ENCODE data around the gene CLDN34. TPM values are rescaled to one million over a fixed set of nuclear protein-coding genes. Genes with fewer than 3 reads are reported as not detected.

The CLDN34 gene
- total RNA-seq, 4 donors from 2014 or later: not detected

DNA sequence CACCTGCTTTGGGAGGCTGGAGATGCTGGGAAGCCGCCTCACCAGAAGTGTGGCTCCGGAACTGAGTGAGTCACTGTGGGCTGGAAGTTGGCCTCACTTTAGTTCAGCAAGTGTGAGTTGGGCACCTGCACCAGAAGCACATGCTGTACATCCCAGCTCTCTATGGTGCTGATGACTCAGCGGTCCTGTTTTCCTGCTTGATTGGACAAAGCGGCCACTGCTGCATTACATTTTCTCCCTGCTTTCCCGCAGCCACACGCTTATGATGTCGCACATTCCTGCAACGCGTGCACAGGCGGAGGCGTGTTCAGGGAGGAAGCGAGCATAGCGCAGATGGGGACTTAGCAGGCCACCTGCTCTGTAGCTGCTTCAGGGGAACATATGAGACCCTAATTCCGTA is 26.7 kb upstream of the CLDN34 start:
- Histone ChIP-seq H3K27me3 (no peaks in the 10 kb centered on the region), H3K36me3 (no peaks in the 10 kb centered on the region), H3K9me3 (no peaks in the 10 kb centered on the region), H3K27ac (no peak overlapping the region), H3K4me1 (no peaks in the 10 kb centered on the region), H3K4me3 (no peak overlapping the region)
- DNase-seq: no peak
- TF ChIP-seq, protein P1, sequence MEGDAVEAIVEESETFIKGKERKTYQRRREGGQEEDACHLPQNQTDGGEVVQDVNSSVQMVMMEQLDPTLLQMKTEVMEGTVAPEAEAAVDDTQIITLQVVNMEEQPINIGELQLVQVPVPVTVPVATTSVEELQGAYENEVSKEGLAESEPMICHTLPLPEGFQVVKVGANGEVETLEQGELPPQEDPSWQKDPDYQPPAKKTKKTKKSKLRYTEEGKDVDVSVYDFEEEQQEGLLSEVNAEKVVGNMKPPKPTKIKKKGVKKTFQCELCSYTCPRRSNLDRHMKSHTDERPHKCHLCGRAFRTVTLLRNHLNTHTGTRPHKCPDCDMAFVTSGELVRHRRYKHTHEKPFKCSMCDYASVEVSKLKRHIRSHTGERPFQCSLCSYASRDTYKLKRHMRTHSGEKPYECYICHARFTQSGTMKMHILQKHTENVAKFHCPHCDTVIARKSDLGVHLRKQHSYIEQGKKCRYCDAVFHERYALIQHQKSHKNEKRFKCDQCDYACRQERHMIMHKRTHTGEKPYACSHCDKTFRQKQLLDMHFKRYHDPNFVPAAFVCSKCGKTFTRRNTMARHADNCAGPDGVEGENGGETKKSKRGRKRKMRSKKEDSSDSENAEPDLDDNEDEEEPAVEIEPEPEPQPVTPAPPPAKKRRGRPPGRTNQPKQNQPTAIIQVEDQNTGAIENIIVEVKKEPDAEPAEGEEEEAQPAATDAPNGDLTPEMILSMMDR (IDR thresholded peaks at IDR 0.05): no peak
- TF ChIP-seq POLR2A (IDR thresholded peaks at IDR 0.05): no peak

DNA sequence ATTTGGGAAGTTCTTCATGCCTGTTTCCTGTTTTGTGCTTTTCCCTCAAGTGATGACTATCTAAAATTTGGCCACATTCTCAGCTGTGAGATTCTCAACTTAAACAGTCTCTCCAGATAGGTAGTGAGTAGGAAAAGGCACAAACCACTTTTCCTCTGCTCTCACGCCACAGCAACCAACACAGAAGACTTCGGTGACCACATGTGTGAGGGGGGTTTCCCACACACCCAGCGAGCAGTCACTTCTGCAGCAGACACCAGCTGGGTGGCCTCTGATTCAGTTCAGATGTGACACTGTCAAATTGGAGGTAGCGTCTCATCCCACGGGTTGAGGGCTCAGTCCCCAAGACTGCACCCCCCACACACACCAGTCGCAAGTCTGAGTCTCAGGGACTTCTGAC is 25.1 kb upstream of the CLDN34 start:
- no peaks in the 10 kb centered on the region for H3K36me3 ChIP-seq
- no peaks in the 10 kb centered on the region for H3K4me1 ChIP-seq
- no peak for TF ChIP-seq POLR2A (IDR thresholded peaks at IDR 0.05)
- TF ChIP-seq, protein P1 (IDR thresholded peaks at IDR 0.05): no peak
- H3K4me3 ChIP-seq: no peak overlapping the region
- no peaks in the 10 kb centered on the region for H3K27me3 ChIP-seq
- peak in 1 of 3 donors; percentile 22 for DNase-seq
- no peaks in the 10 kb centered on the region for H3K9me3 ChIP-seq
- H3K27ac ChIP-seq: no peak overlapping the region

DNA sequence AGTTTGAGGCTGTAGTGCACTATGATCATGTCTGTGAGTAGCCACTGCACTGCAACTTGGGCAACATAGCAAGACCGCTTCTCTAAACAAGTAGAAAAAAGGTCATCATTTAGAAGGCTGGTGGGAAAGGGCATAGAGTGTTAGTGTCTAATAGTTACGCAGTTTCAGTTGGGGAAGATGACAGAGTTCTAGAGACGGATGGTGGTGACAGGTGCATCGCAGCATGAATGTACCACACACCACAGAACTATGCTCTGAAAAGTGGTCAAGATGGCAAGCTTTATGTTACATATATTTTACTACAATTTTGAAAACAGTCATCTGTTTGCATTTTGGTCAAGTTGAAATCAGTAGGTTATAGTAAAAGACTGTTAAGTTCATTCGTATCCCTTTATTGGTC is 23.7 kb upstream of the CLDN34 start:
- Histone ChIP-seq H3K4me3 (no peak overlapping the region), H3K36me3 (no peaks in the 10 kb centered on the region), H3K4me1 (no peaks in the 10 kb centered on the region), H3K27ac (no peak overlapping the region), H3K9me3 (no peaks in the 10 kb centered on the region), H3K27me3 (no peaks in the 10 kb centered on the region)
- no peak for TF ChIP-seq POLR2A (IDR thresholded peaks at IDR 0.05)
- TF ChIP-seq, protein P1 (IDR thresholded peaks at IDR 0.05): no peak
- DNase-seq: no peak

DNA sequence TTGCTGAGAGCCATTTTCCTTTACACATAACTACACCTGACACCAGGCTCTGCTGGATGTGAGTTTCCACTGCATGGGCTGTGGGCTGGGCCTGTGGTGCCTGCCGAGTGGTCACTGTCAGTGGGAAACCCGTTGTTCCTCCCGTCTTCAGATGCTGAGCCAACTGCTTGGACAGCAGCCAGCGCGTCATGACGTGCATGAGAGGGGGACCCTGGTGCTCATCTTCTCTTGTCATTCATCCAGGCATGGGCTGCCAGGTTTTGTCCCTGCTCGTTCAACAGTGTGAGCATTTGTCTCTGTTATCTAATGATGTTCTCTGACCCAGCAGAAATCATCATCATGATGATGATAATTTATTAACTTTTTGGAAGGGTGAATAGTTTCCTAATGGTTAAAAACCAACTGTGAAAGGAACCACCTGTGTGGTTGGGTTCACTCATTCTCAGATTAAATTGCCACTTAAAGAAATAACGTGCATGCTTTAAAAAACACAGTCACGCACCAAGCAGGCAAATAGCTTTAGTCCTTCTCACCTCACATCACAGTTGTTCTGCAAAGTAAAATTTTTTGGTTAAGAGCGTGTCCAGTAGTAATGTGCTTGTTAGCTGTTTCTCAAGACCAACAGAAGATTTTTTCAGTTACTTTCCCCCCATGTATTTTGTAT is 19.9 kb upstream of the CLDN34 start:
- no peak for DNase-seq
- Histone ChIP-seq H3K27ac (no peak overlapping the region), H3K4me1 (no peaks in the 10 kb centered on the region), H3K4me3 (no peak overlapping the region), H3K27me3 (no peaks in the 10 kb centered on the region), H3K36me3 (no peaks in the 10 kb centered on the region), H3K9me3 (no peaks in the 10 kb centered on the region)
- TF ChIP-seq POLR2A (IDR thresholded peaks at IDR 0.05): no peak
- TF ChIP-seq, protein P1 (IDR thresholded peaks at IDR 0.05): no peak

DNA sequence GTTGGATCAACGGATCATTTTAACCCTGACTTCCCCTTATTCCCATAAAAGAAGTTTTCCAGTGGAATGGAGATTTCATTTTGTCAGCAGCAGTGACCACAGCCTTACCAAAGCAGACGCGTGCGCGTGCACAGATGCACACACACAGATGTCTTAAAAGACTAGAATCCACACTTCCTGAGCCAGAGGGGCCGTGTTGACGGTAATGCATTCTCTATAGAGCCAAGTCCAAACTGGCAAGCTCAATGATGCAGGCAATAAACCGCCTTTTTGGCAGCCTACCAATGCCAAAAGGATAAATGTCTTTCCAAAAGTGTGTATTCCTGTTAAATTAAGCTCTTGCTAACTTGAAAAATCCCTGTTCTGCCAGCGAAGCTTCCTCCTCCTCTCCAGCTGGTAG is 18.8 kb upstream of the CLDN34 start:
- peaks cover 0 to 5% (median 0%) of the 10 kb centered on the region in 4 donors for H3K9me3 ChIP-seq

More for the DNA sequence above, 18.8 kb upstream of the CLDN34 start:
- H3K36me3 ChIP-seq: no peaks in the 10 kb centered on the region
- TF ChIP-seq POLR2A (IDR thresholded peaks at IDR 0.05): no peak
- TF ChIP-seq, protein P1 (IDR thresholded peaks at IDR 0.05): no peak
- no peak for DNase-seq
- no peak overlapping the region for H3K4me3 ChIP-seq
- H3K27me3 ChIP-seq: no peaks in the 10 kb centered on the region
- no peak overlapping the region for H3K27ac ChIP-seq
- no peaks in the 10 kb centered on the region for H3K4me1 ChIP-seq
